HepG2 (cell line): ENCODE results near the gene GCDH. TPM values are rescaled to one million over a fixed set of nuclear protein-coding genes. Genes with fewer than 3 reads are reported as not detected.

Experiments
- AHR ChIP-seq: IDR thresholded peaks from 2 replicates; pipeline ENCODE4 v1.6.1; 2018; ENCODE audit warnings: missing genetic modification reagents, missing compliant biosample characterization
- ATF1 ChIP-seq: IDR thresholded peaks from 2 replicates; pipeline ENCODE4 v1.6.1; 2016; ENCODE audit warnings: mild to moderate bottlenecking, control low read depth
- ATF7-NPFF ChIP-seq: sonication (generic); formaldehyde crosslinking; IDR thresholded peaks from 2 replicates; pipeline ENCODE4 v1.8.1; 2023; ENCODE audit warnings: mild to moderate bottlenecking, low read depth, missing genetic modification reagents, moderate library complexity
- HNRNPH1 ChIP-seq: fragments of 200-400 bp; formaldehyde crosslinking; optimal IDR thresholded peaks from 2 replicates; pipeline ENCODE3; 2017; ENCODE audit warnings: mild to moderate bottlenecking, low read depth, low read length
- IKZF1 ChIP-seq: fragments of 450-650 bp; IDR thresholded peaks from 2 replicates; pipeline ENCODE4 v1.7.1; 2016
- IRF2 ChIP-seq: IDR thresholded peaks from 2 replicates; pipeline ENCODE4 v1.6.1; 2018; ENCODE audit warnings: missing genetic modification reagents, missing compliant biosample characterization
- KMT2B ChIP-seq: IDR thresholded peaks from 2 replicates; pipeline ENCODE4 v1.6.1; 2016; ENCODE audit warnings: missing genetic modification reagents, missing compliant biosample characterization
- MXD4 ChIP-seq: IDR thresholded peaks from 2 replicates; pipeline ENCODE4 v1.6.1; 2016; ENCODE audit warnings: mild to moderate bottlenecking, missing biosample characterization, missing genetic modification reagents
- NAIF1 ChIP-seq: sonication (generic); formaldehyde crosslinking; IDR thresholded peaks from 2 replicates; pipeline ENCODE4 v1.5.0; 2020; ENCODE audit warnings: mild to moderate bottlenecking, missing genetic modification reagents, borderline replicate concordance
- PITX1 ChIP-seq: sonication (generic); formaldehyde crosslinking; IDR thresholded peaks from 2 replicates; pipeline ENCODE4 v1.5.1; 2020; ENCODE audit warnings: mild to moderate bottlenecking, missing genetic modification reagents
- RXRB ChIP-seq: IDR thresholded peaks from 2 replicates; pipeline ENCODE4 v1.6.1; 2016; ENCODE audit warnings: borderline replicate concordance, missing genetic modification reagents, missing compliant biosample characterization
- SAFB2 ChIP-seq: sonication (generic); formaldehyde crosslinking; IDR thresholded peaks from 2 replicates; pipeline ENCODE4 v1.5.1; 2020; ENCODE audit warnings: missing genetic modification reagents, low read depth, mild to moderate bottlenecking, borderline replicate concordance
- SATB2 ChIP-seq: sonication (generic); formaldehyde crosslinking; IDR thresholded peaks from 2 replicates; pipeline ENCODE4 v1.5.0; 2020; ENCODE audit warnings: missing genetic modification reagents
- SP4 ChIP-seq: sonication (generic); formaldehyde crosslinking; IDR thresholded peaks from 2 replicates; pipeline ENCODE4 v1.8.1; 2023; ENCODE audit warnings: mild to moderate bottlenecking, missing genetic modification reagents
- TCF12 ChIP-seq, 2 experiments: fragments of 450-650 bp in 1 of 2; sonication (generic) in 1 of 2; formaldehyde crosslinking in 1 of 2; IDR thresholded peaks; 2 replicates each; pipeline versions ENCODE4 v1.6.1 to v1.8.0; 2017 to 2022; ENCODE audit warnings: antibody characterized with exemption in 1 of 2, mild to moderate bottlenecking in 1 of 2, missing genetic modification reagents in 1 of 2, moderate library complexity in 1 of 2
- ZBTB21 ChIP-seq: sonication (generic); formaldehyde crosslinking; IDR thresholded peaks from 2 replicates; pipeline ENCODE4 v1.4.0; 2020; ENCODE audit warnings: missing genetic modification reagents
- ZC3H13 ChIP-seq: sonication (generic); formaldehyde crosslinking; IDR thresholded peaks from 2 replicates; pipeline ENCODE4 v1.8.1; 2023; ENCODE audit warnings: mild to moderate bottlenecking, missing genetic modification reagents, moderate library complexity
- ZNF460 ChIP-seq: sonication (generic); formaldehyde crosslinking; IDR thresholded peaks from 2 replicates; pipeline ENCODE4 v1.5.1; 2020; ENCODE audit warnings: missing genetic modification reagents, mild to moderate bottlenecking, borderline replicate concordance
- ZNF75D ChIP-seq: sonication (generic); formaldehyde crosslinking; IDR thresholded peaks from 2 replicates; pipeline ENCODE4 v1.8.1; 2023; ENCODE audit warnings: missing genetic modification reagents, mild to moderate bottlenecking, borderline replicate concordance
- ZNF761 ChIP-seq: sonication (generic); formaldehyde crosslinking; conservative IDR thresholded peaks from 2 replicates; pipeline ENCODE4 v1.4.0; 2020; ENCODE audit warnings: mild to moderate bottlenecking, missing genetic modification reagents
- ZNF766 ChIP-seq: sonication (generic); formaldehyde crosslinking; IDR thresholded peaks from 2 replicates; pipeline ENCODE4 v1.5.0; 2020; ENCODE audit warnings: missing genetic modification reagents, borderline replicate concordance
- polyA plus RNA-seq, 8 experiments: library from polyadenylated mRNA; depleted of rRNA in 3 of 8; stranded (reverse) in 7 of 8; unstranded in 1 of 8; fragments of >200 nt; fragmentation: Illumina TruSeq in 4 of 8; extraction: Trizol in 4 of 8; gene quantifications; 2 replicates each; pipeline versions ENCODE4 v1.2.1 to v1.2.3, GENCODE V29; 2011 to 2016; ENCODE audit warnings: low read depth in 4 of 8, missing spikeins in 1 of 8, mixed read lengths in 1 of 8; ENCODE audit not compliant: insufficient read depth in 1 of 8
- total RNA-seq, 5 experiments: library from RNA; depleted of rRNA; stranded (reverse); fragments of >200 nt; fragmentation: Illumina TruSeq; extraction: Trizol; gene quantifications; 2 replicates each; pipeline ENCODE4 v1.2.3, GENCODE V29; 2016; ENCODE audit warnings: low read depth in 1 of 5
- TF ChIP-seq, protein P1 (sequence below): sonication (generic); formaldehyde crosslinking; IDR thresholded peaks from 2 replicates; pipeline ENCODE4 v1.9.0; 2021; ENCODE audit warnings: missing genetic modification reagents, mild to moderate bottlenecking, borderline replicate concordance
- TF ChIP-seq, protein P2 (sequence below): sonication (generic); formaldehyde crosslinking; IDR thresholded peaks from 2 replicates; pipeline ENCODE4 v1.5.0; 2020; ENCODE audit warnings: missing genetic modification reagents, mild to moderate bottlenecking, borderline replicate concordance
- TF ChIP-seq, protein P3 (sequence below): IDR thresholded peaks from 2 replicates; pipeline ENCODE4 v1.6.1; 2016; ENCODE audit warnings: missing compliant biosample characterization, missing genetic modification reagents, borderline replicate concordance

The GCDH gene
- total and polyA plus RNA-seq, 2 of the 13 experiments (the other 11 are each of a cell fraction or from before 2014, with no cell fraction given) = 15.1 to 38.0 TPM

DNA sequence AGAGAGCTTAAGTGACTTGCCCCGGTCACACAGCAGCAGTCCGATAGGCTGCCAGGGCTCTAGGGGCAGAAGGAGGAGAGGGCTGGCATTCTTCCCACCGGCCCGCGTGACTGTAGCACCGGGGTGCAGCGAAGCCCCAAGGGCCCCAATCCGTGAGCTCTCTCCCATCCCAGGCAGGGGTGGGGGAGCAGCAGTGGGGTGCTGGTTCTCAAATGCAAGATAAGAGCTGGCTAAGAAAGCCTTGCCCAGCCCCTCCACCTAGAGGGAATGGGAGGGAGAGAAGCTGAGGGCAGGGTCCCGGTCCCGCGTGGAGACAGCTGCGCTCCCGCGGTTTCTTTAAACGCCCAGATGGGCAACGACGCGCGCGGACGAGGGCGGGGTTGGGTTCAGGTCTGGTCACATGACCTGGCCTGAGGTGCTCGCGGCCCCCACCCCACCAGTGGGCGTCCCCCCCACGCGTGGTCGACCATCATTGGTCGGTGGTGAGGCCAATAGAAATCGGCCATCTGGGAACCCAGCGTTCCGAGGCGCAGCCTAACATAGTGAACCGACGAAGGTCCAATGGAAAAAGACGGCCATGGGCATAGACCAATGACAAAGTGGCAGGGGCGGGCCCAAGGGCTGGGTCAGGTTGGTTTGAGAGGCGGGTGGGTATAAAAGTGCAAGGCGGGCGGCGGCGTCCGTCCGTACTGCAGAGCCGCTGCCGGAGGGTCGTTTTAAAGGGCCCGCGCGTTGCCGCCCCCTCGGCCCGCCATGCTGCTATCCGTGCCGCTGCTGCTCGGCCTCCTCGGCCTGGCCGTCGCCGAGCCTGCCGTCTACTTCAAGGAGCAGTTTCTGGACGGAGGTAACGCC, 47.2 kb downstream of the GCDH start, which contains the start of gene CALR (continued):
- TF ChIP-seq ZC3H13 (CRISPR knock-in tag) (peak; percentile 59; the same call in 1 of the 2 replicates), SP4 (CRISPR knock-in tag) (peak; percentile 91), MXD4 (CRISPR knock-in tag) (peak; percentile 85), RXRB (CRISPR knock-in tag) (0 out of 2 replicates have a peak, but pooled peaks have one; percentile 7), NAIF1 (CRISPR knock-in tag) (no peak), ATF7-NPFF (no peak; the same call in none of the 2 replicates), ZBTB21 (0 out of 2 replicates have a peak, but pooled peaks have one; percentile 22), SATB2 (CRISPR knock-in tag) (no peak), KMT2B (CRISPR knock-in tag) (no peak), ATF1 (CRISPR knock-in tag) (peak; percentile 82), ZNF75D (0 out of 2 replicates have a peak, but pooled peaks have one; percentile 71), SAFB2 (CRISPR knock-in tag) (peak; percentile 17; the same call in 1 of the 2 replicates), IKZF1 (no peak), PITX1 (no peak), AHR (CRISPR knock-in tag) (peak; percentile 58), ZNF460 (CRISPR knock-in tag) (no peak; the same call in 1 of the 2 replicates), HNRNPH1 (no peak), ZNF761 (CRISPR knock-in tag) (peak; percentile 93), IRF2 (peak; percentile 89), TCF12 (IDR thresholded peaks at IDR 0.05) (no peak), TCF12 (CRISPR knock-in tag; IDR thresholded peaks at IDR 0.05) (no peak), ZNF766 (CRISPR knock-in tag) (no peak)
- TF ChIP-seq, protein P1, sequence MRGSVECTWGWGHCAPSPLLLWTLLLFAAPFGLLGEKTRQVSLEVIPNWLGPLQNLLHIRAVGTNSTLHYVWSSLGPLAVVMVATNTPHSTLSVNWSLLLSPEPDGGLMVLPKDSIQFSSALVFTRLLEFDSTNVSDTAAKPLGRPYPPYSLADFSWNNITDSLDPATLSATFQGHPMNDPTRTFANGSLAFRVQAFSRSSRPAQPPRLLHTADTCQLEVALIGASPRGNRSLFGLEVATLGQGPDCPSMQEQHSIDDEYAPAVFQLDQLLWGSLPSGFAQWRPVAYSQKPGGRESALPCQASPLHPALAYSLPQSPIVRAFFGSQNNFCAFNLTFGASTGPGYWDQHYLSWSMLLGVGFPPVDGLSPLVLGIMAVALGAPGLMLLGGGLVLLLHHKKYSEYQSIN (CRISPR knock-in tag) = no peak
- TF ChIP-seq, protein P2, sequence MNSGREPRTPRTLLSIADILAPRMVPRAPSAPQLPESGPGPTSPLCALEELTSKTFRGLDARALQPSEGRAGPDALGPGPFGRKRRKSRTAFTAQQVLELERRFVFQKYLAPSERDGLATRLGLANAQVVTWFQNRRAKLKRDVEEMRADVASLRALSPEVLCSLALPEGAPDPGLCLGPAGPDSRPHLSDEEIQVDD (CRISPR knock-in tag) = peak; percentile 46; the same call in 1 of the 2 replicates
- TF ChIP-seq, protein P3, sequence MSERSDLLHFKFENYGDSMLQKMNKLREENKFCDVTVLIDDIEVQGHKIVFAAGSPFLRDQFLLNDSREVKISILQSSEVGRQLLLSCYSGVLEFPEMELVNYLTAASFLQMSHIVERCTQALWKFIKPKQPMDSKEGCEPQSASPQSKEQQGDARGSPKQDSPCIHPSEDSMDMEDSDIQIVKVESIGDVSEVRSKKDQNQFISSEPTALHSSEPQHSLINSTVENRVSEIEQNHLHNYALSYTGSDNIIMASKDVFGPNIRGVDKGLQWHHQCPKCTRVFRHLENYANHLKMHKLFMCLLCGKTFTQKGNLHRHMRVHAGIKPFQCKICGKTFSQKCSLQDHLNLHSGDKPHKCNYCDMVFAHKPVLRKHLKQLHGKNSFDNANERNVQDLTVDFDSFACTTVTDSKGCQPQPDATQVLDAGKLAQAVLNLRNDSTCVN (CRISPR knock-in tag) = peak; percentile 43; the same call in 1 of the 2 replicates
